HCT116 (cell line): ENCODE measurements around the gene LARP1. TPM values are rescaled to one million over a fixed set of nuclear protein-coding genes. Genes with fewer than 3 reads are reported as not detected.
A peak's percentile ranks its signal among the peaks of the same experiment; 100 is the strongest.

Source experiments
- ATAC-seq: fragments of 200-7000 bp; cut with Tn5 transposase; 2 replicates; pipeline ENCODE4 v1.9.1; 2020; ENCODE audit warnings: mild to moderate bottlenecking, moderate library complexity
- BruUV-seq: library from RNA; stranded (reverse); fragments of 400-500 nt; replicated peaks from 2 replicates; lab custom pipeline; 2021; lab: Mats Ljungman, UMichigan
- CTCF ChIA-PET: fragments of 300-600 bp; sonication (Branson Sonifier 250); formaldehyde crosslinking; loops from one replicate; lab custom pipeline; 2021; ENCODE audit warnings: antibody characterized with exemption; lab: Charles Lee
- POLR2A ChIA-PET: fragments of 300-600, 350-600 bp; sonication (Branson Sonifier 250); formaldehyde crosslinking; loops from one replicate; lab custom pipeline; 2021; ENCODE audit warnings: antibody characterized with exemption; lab: Charles Lee
- RAD21 ChIA-PET, 2 experiments: fragments of 300-600 bp; sonication (Branson Sonifier 250); formaldehyde crosslinking; loops; one replicate each; lab custom pipeline; 2023; ENCODE audit warnings: low total read pairs in 2 of 2; ENCODE audit not compliant: uncharacterized antibody in 2 of 2, unreplicated experiment in 2 of 2, low non-redundant PET in 1 of 2; lab: Charles Lee
- DNase-seq: peaks from one replicate; pipeline ENCODE4 v3.0.0-alpha.2; 2010; ENCODE audit warnings: low read depth, low spot score
- H2AFZ ChIP-seq: fragments of 200-600 bp; shearing (Covaris generic), sonication (generic); 2 replicates; pipeline ENCODE4 v1.6.1; 2017; ENCODE audit warnings: low read depth, mixed run types, mixed read lengths, antibody characterized with exemption, low read length; ENCODE audit not compliant: poor library complexity, severe bottlenecking
- H3K27ac ChIP-seq: 2 replicates; pipeline ENCODE4 v1.5.1; 2012; ENCODE audit warnings: low read depth, low read length
- H3K27me3 ChIP-seq: fragments of 200-600 bp; sonication (generic); 2 replicates; pipeline ENCODE4 v1.6.1; 2016; ENCODE audit warnings: mixed run types, low read length, mixed read lengths; ENCODE audit not compliant: insufficient read depth
- H3K36me3 ChIP-seq, 2 experiments: fragments of 200-500 bp in 1 of 2; fragments of 200-600 bp in 1 of 2; sonication (Bioruptor generic) in 1 of 2; sonication (generic) in 1 of 2; 2 replicates each; pipeline versions ENCODE4 v1.5.1 to v1.6.1; 2014 to 2016; ENCODE audit warnings: low read length in 2 of 2, inconsistent platforms in 1 of 2, mixed read lengths in 1 of 2, mixed run types in 1 of 2; ENCODE audit not compliant: insufficient read depth in 2 of 2, control insufficient read depth in 1 of 2
- H3K4me1 ChIP-seq, 2 experiments: fragments of 200-600 bp in 1 of 2; sonication (generic) in 1 of 2; 2 replicates each; pipeline versions ENCODE4 v1.5.1 to v1.6.1; 2012 to 2017; ENCODE audit warnings: low read length in 2 of 2, inconsistent platforms in 1 of 2, mild to moderate bottlenecking in 1 of 2, mixed read lengths in 1 of 2, mixed run types in 1 of 2, moderate library complexity in 1 of 2; ENCODE audit not compliant: insufficient read depth in 2 of 2, control insufficient read depth in 1 of 2
- H3K4me2 ChIP-seq: fragments of 200-600 bp; sonication (generic); 2 replicates; pipeline ENCODE4 v1.6.1; 2017; ENCODE audit warnings: mixed run types, low read length, mixed read lengths
- H3K4me3 ChIP-seq, 2 experiments: fragments of 200-600 bp in 1 of 2; sonication (generic) in 1 of 2; replicated peaks in 1 of 2; 2 replicates each; pipeline ENCODE4 v1.5.1; 2011 to 2016; ENCODE audit warnings: low read length in 2 of 2, control low read depth in 1 of 2, low read depth in 1 of 2, mild to moderate bottlenecking in 1 of 2, mixed read lengths in 1 of 2, mixed run types in 1 of 2
- H3K79me2 ChIP-seq: fragments of 200-600 bp; sonication (generic); 2 replicates; pipeline ENCODE4 v1.6.1; 2017; ENCODE audit warnings: mild to moderate bottlenecking, mixed run types, low read length, moderate library complexity, mixed read lengths; ENCODE audit not compliant: insufficient read depth
- H3K9ac ChIP-seq: fragments of 200-600 bp; sonication (generic); 2 replicates; pipeline ENCODE4 v1.6.1; 2016; ENCODE audit warnings: low read length, mixed read lengths
- H3K9me2 ChIP-seq: fragments of 200-600 bp; sonication (generic), shearing (Covaris generic); 2 replicates; pipeline ENCODE4 v1.6.1; 2017; ENCODE audit warnings: mixed run types, mild to moderate bottlenecking, moderate library complexity; ENCODE audit not compliant: insufficient read depth
- H3K9me3 ChIP-seq, 2 experiments: fragments of 200-500 bp in 1 of 2; fragments of 200-600 bp in 1 of 2; sonication (Bioruptor generic) in 1 of 2; sonication (generic) in 1 of 2; 2 replicates each; pipeline ENCODE4 v1.6.1; 2014 to 2017; ENCODE audit warnings: low read length in 2 of 2, mixed read lengths in 2 of 2, inconsistent platforms in 1 of 2, low read depth in 1 of 2, mild to moderate bottlenecking in 1 of 2, mixed run types in 1 of 2, moderate library complexity in 1 of 2; ENCODE audit not compliant: control insufficient read depth in 1 of 2, insufficient read depth in 1 of 2
- H4K20me1 ChIP-seq: fragments of 200-600 bp; sonication (generic), shearing (Covaris generic); 2 replicates; pipeline ENCODE4 v1.6.1; 2017; ENCODE audit warnings: mixed run types, mild to moderate bottlenecking, moderate library complexity; ENCODE audit not compliant: insufficient read depth
- ATF3 ChIP-seq: IDR thresholded peaks from 2 replicates; pipeline ENCODE4 v1.6.1; 2012
- CTCF ChIP-seq, 3 experiments: fragments of 200-600 bp in 1 of 3; sonication (generic) in 1 of 3; IDR thresholded peaks in 2 of 3; conservative IDR thresholded peaks in 1 of 3; 2 replicates each; pipeline ENCODE4 v1.5.1; 2012 to 2017; ENCODE audit warnings: low read depth in 2 of 3, low read length in 2 of 3, antibody characterized with exemption in 1 of 3, borderline replicate concordance in 1 of 3, control low read depth in 1 of 3, mild to moderate bottlenecking in 1 of 3, mixed read lengths in 1 of 3, mixed run types in 1 of 3, moderate library complexity in 1 of 3; ENCODE audit not compliant: insufficient read depth in 1 of 3
- ELF1 ChIP-seq: IDR thresholded peaks from 2 replicates; pipeline ENCODE4 v1.6.1; 2012; ENCODE audit warnings: low read depth, borderline replicate concordance
- EZH2phosphoT487 ChIP-seq: fragments of 200-600 bp; IDR thresholded peaks from 2 replicates; pipeline ENCODE4 v1.6.1; 2018; ENCODE audit warnings: antibody characterized with exemption, borderline replicate concordance
- FOSL1 ChIP-seq: IDR thresholded peaks from 2 replicates; pipeline ENCODE4 v1.6.1; 2012; ENCODE audit warnings: low read depth
- POLR2A ChIP-seq: IDR thresholded peaks from 2 replicates; pipeline ENCODE4 v1.7.0; 2011; ENCODE audit warnings: borderline replicate concordance; ENCODE audit not compliant: insufficient read depth, insufficient read length; ENCODE audit errors: extremely low read depth
- REST ChIP-seq: IDR thresholded peaks from 2 replicates; pipeline ENCODE4 v1.6.1; 2012; ENCODE audit warnings: low read depth
- TCF7L2 ChIP-seq: IDR thresholded peaks from 2 replicates; pipeline ENCODE4 v1.7.0; 2011; ENCODE audit warnings: borderline replicate concordance, inconsistent platforms; ENCODE audit not compliant: insufficient read depth, insufficient read length; ENCODE audit errors: extremely low read depth
- intact Hi-C: fragments of 100-400 bp; cut with micrococcal nuclease; formaldehyde crosslinking; loops from 2 replicates; pipeline ENCODE4 v1.10.0; 2022
- total RNA-seq: library from RNA; stranded (reverse); gene quantifications from one replicate; pipeline ENCODE4 v1.2.1, GENCODE V29; 2021; ENCODE audit not compliant: unreplicated experiment

LARP1 gene
- total RNA-seq, 1 experiment from 2014 or later, result 201 TPM

GRCh38 chr5:154732212-154732611, 23.0 kb upstream of the LARP1 start:
- RAD21 ChIA-PET, result no interaction called here
- no peaks in the 10 kb centered on the region for H3K4me1 ChIP-seq

More at GRCh38 chr5:154732212-154732611, 23.0 kb upstream of the LARP1 start:
- Histone ChIP-seq H3K9me3 (no peaks in the 10 kb centered on the region), H3K27ac (no peak overlapping the region), H3K79me2 (no peaks in the 10 kb centered on the region), H3K9me2 (no peaks in the 10 kb centered on the region), H3K36me3 (no peaks in the 10 kb centered on the region), H3K4me3 (no peak overlapping the region), H2AFZ (no peak overlapping the region), H3K9ac (no peak overlapping the region), H3K4me2 (no peak overlapping the region), H3K27me3 (no peaks in the 10 kb centered on the region), H4K20me1 (no peaks in the 10 kb centered on the region)
- intact Hi-C loops, result no loop called here
- ChIA-PET CTCF (no interaction called here), POLR2A (no interaction called here)
- ATAC-seq (peak; percentile 58; the same call in 1 of the 2 replicates), DNase-seq (no peak)
- TF ChIP-seq POLR2A (no peak), TCF7L2 (no peak), ATF3 (no peak), CTCF (IDR thresholded peaks at IDR 0.05 in 2 of 3, conservative IDR thresholded peaks at IDR 0.05 in 1 of 3; ENCODE audit: borderline replicate concordance in 1 of 3, insufficient read depth in 1 of 3, low read depth in 2 of 3, low read length in 2 of 3) (no peak), REST (no peak), EZH2phosphoT487 (no peak), ELF1 (no peak), FOSL1 (no peak)
- no TSS peak for BruUV-seq
